ENCODE data around the gene CCDC8. TPM values are rescaled to one million over a fixed set of nuclear protein-coding genes. Genes with fewer than 3 reads are reported as not detected.

CCDC8 gene
- total RNA-seq, 1 experiment from 2014 or later: 27.5 TPM

- H3K14ac ChIP-seq (ENCODE audit: insufficient read depth, low read length): no peak overlapping the region
- no peak overlapping the region for H3T11ph ChIP-seq (ENCODE audit: low read length)
- no peaks in the 10 kb centered on the region for H4K20me1 ChIP-seq (ENCODE audit: control insufficient read depth, insufficient read depth, insufficient read length)
- H2BK15ac ChIP-seq (ENCODE audit: low read depth, low read length): no peak overlapping the region
- no peak overlapping the region for H3K27ac ChIP-seq (ENCODE audit: insufficient read length, low read depth, low read length)
- no peak overlapping the region for H2BK5ac ChIP-seq (ENCODE audit: insufficient read length, low read length)
- no peak overlapping the region for H2BK120ac ChIP-seq (ENCODE audit: low read depth, low read length, poor library complexity, severe bottlenecking)
- H4K5ac ChIP-seq (ENCODE audit: insufficient read length, low read depth, low read length): no peak overlapping the region
- no peak for DNase-seq
- no peak overlapping the region for H3K4ac ChIP-seq (ENCODE audit: low read depth, low read length)
- H3K79me2 ChIP-seq (ENCODE audit: insufficient read depth, low read length): no peaks in the 10 kb centered on the region
- H2BK20ac ChIP-seq (ENCODE audit: low read depth, low read length, poor library complexity, severe bottlenecking): no peak overlapping the region
- no peak overlapping the region for H3K56ac ChIP-seq (ENCODE audit: insufficient read length, low read depth, low read length)
- H4K8ac ChIP-seq (replicated peaks; ENCODE audit: insufficient read length, low read depth, low read length): no peak overlapping the region
- no CpG with 5 or more reads among the region's 5 CpGs for WGBS (ENCODE audit: extremely low coverage, insufficient read length, low lambda C conversion rate)
- H2BK12ac ChIP-seq (ENCODE audit: insufficient read length, low read depth, low read length): no peak overlapping the region
- peaks cover 5 to 7% of the 10 kb centered on the region in 2 experiments; a peak in 4 of 5 replicates for H3K9me3 Mint-ChIP-seq
- H3K4me1 Mint-ChIP-seq: no peaks in the 10 kb centered on the region
- no peak overlapping the region for H3K23ac ChIP-seq (ENCODE audit: insufficient read length, low read depth, low read length)
- H3K79me1 ChIP-seq (ENCODE audit: insufficient read depth, low read depth, low read length, poor library complexity, severe bottlenecking): no peaks in the 10 kb centered on the region
- no peak overlapping the region for H3K9ac ChIP-seq (ENCODE audit: extremely low read depth, insufficient read length, low read length)
- H2AFZ ChIP-seq (ENCODE audit: low read length): no peak overlapping the region
- H3K9me3 ChIP-seq (ENCODE audit: control insufficient read depth, low read depth, low read length): no peaks in the 10 kb centered on the region
- H3K4me2 ChIP-seq (ENCODE audit: insufficient read depth, insufficient read length, low read length): no peak overlapping the region
- H3K36me3 Mint-ChIP-seq (ENCODE audit: insufficient read depth in 1 of 3, low read depth in 3 of 3): no peaks in the 10 kb centered on the region
- no peak overlapping the region for H2AK5ac ChIP-seq (ENCODE audit: insufficient read length, low read length)
- H3K27me3 ChIP-seq (ENCODE audit: insufficient read depth, low read length): no peaks in the 10 kb centered on the region
- H3K4me1 ChIP-seq (ENCODE audit: insufficient read depth, low read length): no peaks in the 10 kb centered on the region
- H3K18ac ChIP-seq (ENCODE audit: insufficient read length, low read depth, low read length): no peak overlapping the region
- no peak overlapping the region for H3K4me3 Mint-ChIP-seq
- no peak overlapping the region for H3K27ac Mint-ChIP-seq
- no peak overlapping the region for H4K91ac ChIP-seq (ENCODE audit: insufficient read length, low read depth, low read length)
- no peaks in the 10 kb centered on the region for H3K23me2 ChIP-seq (ENCODE audit: insufficient read length, low read depth, low read length, poor library complexity, severe bottlenecking)
- H3K27me3 Mint-ChIP-seq (ENCODE audit: low read depth): peaks cover 3% of the 10 kb centered on the region; the same call in 1 of the 2 replicates
- TF ChIP-seq CTCF (conservative IDR thresholded peaks at IDR 0.05): no peak
Observed at GRCh38 chr19:46450737-46451136, 37.4 kb upstream of the CCDC8 start.
